Measurements from ENCODE around the gene NPC1.

DNA sequence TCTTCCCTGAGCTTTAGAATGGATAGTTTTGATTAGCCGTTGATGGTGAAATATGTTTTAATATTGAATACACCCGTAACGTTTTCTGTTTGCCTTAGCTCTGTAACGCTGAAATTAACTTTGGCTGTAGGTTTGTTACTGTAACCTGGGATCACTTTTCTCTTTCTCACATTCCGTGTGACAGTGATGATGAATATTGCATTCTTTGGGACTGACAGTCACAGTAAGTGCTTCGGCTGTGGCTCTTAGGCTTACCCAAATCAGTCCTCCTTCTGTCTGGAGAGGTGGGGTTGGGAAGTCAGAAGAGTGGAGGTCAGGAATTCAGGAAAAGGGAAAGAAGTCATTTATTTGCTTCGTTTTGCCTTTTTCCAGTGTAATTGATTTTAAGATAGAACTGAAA lies 65.0 kb downstream of the NPC1 start:
- no peak for TF ChIP-seq EZH2 (IDR thresholded peaks at IDR 0.05; ENCODE audit: borderline replicate concordance, low read depth, low read length, severe bottlenecking)
- TF ChIP-seq, protein P1, sequence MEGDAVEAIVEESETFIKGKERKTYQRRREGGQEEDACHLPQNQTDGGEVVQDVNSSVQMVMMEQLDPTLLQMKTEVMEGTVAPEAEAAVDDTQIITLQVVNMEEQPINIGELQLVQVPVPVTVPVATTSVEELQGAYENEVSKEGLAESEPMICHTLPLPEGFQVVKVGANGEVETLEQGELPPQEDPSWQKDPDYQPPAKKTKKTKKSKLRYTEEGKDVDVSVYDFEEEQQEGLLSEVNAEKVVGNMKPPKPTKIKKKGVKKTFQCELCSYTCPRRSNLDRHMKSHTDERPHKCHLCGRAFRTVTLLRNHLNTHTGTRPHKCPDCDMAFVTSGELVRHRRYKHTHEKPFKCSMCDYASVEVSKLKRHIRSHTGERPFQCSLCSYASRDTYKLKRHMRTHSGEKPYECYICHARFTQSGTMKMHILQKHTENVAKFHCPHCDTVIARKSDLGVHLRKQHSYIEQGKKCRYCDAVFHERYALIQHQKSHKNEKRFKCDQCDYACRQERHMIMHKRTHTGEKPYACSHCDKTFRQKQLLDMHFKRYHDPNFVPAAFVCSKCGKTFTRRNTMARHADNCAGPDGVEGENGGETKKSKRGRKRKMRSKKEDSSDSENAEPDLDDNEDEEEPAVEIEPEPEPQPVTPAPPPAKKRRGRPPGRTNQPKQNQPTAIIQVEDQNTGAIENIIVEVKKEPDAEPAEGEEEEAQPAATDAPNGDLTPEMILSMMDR (IDR thresholded peaks at IDR 0.05; ENCODE audit: extremely low read depth in 1 of 2, insufficient read depth in 1 of 2, low read depth in 1 of 2, low read length in 2 of 2): no peak
- no peak for TF ChIP-seq POLR2A (IDR thresholded peaks at IDR 0.05; ENCODE audit: low read depth, low read length)
- TF ChIP-seq FOS (IDR thresholded peaks at IDR 0.05; ENCODE audit: borderline replicate concordance, insufficient read depth, low read length): no peak

Data from endothelial cell of umbilical vein (primary cell).